GM23338 (cell line): Measurements from ENCODE around the gene FN1.

Source experiments
- CREB1 ChIP-seq: fragments of 250-450 bp; sonication (Bioruptor Pico); IDR thresholded peaks from 2 replicates; pipeline ENCODE4 v1.5.0; 2020; ENCODE audit warnings: low read depth, mild to moderate bottlenecking, moderate library complexity
- CTCF ChIP-seq, 2 experiments: fragments of 200-600 bp in 1 of 2; sonication (generic) in 1 of 2; conservative IDR thresholded peaks; 2 replicates each; pipeline versions ENCODE4 v1.5.1 to v1.6.1; 2016 to 2017; ENCODE audit warnings: antibody characterized with exemption in 2 of 2, low read depth in 2 of 2, mild to moderate bottlenecking in 2 of 2, moderate library complexity in 1 of 2
- ETS1 ChIP-seq: IDR thresholded peaks from 2 replicates; pipeline ENCODE4 v1.6.1; 2016; ENCODE audit warnings: antibody characterized with exemption
- EZH2 ChIP-seq: fragments of 200-600 bp; sonication (generic); IDR thresholded peaks from one replicate; pipeline ENCODE4 v1.8.0; 2017; ENCODE audit warnings: antibody characterized with exemption, mild to moderate bottlenecking, low read depth; ENCODE audit not compliant: unreplicated experiment
- EZH2phosphoT487 ChIP-seq: fragments of 200-600 bp; sonication (generic); IDR thresholded peaks from one replicate; pipeline ENCODE4 v1.8.1; 2018; ENCODE audit warnings: antibody characterized with exemption; ENCODE audit not compliant: unreplicated experiment
- JUNB ChIP-seq: IDR thresholded peaks from one replicate; pipeline ENCODE4 v1.6.1; 2016; ENCODE audit warnings: antibody characterized with exemption; ENCODE audit not compliant: unreplicated experiment
- NANOG ChIP-seq: IDR thresholded peaks from 2 replicates; pipeline ENCODE4 v1.6.1; 2016; ENCODE audit warnings: antibody characterized with exemption, borderline replicate concordance
- POLR2AphosphoS5 ChIP-seq: IDR thresholded peaks from 2 replicates; pipeline ENCODE4 v1.6.1; 2016; ENCODE audit warnings: antibody characterized with exemption, low read depth
- REST ChIP-seq: IDR thresholded peaks from one replicate; pipeline ENCODE4 v1.6.1; 2018; ENCODE audit warnings: antibody characterized with exemption; ENCODE audit not compliant: unreplicated experiment
- ZNF114 ChIP-seq: fragments of 250-450 bp; sonication (Bioruptor Pico); IDR thresholded peaks from 2 replicates; pipeline ENCODE4 v1.5.0; 2020; ENCODE audit warnings: mild to moderate bottlenecking, moderate library complexity
- ZNF331 ChIP-seq: fragments of 250-450 bp; sonication (Bioruptor Pico); IDR thresholded peaks from 2 replicates; pipeline ENCODE4 v1.5.0; 2020; ENCODE audit warnings: low read depth, mild to moderate bottlenecking, moderate library complexity
- TF ChIP-seq, protein P1 (sequence below): fragments of 250-450 bp; sonication (Bioruptor Pico); IDR thresholded peaks from 2 replicates; pipeline ENCODE4 v1.5.0; 2020; ENCODE audit warnings: mild to moderate bottlenecking, moderate library complexity

GRCh38 chr2:215319500-215319899 lies 116.4 kb downstream of the FN1 start:
- no peak for TF ChIP-seq CTCF (conservative IDR thresholded peaks at IDR 0.05; ENCODE audit: low read depth in 2 of 2)
- TF ChIP-seq POLR2AphosphoS5: no peak
- no peak for TF ChIP-seq NANOG
- TF ChIP-seq, protein P1, sequence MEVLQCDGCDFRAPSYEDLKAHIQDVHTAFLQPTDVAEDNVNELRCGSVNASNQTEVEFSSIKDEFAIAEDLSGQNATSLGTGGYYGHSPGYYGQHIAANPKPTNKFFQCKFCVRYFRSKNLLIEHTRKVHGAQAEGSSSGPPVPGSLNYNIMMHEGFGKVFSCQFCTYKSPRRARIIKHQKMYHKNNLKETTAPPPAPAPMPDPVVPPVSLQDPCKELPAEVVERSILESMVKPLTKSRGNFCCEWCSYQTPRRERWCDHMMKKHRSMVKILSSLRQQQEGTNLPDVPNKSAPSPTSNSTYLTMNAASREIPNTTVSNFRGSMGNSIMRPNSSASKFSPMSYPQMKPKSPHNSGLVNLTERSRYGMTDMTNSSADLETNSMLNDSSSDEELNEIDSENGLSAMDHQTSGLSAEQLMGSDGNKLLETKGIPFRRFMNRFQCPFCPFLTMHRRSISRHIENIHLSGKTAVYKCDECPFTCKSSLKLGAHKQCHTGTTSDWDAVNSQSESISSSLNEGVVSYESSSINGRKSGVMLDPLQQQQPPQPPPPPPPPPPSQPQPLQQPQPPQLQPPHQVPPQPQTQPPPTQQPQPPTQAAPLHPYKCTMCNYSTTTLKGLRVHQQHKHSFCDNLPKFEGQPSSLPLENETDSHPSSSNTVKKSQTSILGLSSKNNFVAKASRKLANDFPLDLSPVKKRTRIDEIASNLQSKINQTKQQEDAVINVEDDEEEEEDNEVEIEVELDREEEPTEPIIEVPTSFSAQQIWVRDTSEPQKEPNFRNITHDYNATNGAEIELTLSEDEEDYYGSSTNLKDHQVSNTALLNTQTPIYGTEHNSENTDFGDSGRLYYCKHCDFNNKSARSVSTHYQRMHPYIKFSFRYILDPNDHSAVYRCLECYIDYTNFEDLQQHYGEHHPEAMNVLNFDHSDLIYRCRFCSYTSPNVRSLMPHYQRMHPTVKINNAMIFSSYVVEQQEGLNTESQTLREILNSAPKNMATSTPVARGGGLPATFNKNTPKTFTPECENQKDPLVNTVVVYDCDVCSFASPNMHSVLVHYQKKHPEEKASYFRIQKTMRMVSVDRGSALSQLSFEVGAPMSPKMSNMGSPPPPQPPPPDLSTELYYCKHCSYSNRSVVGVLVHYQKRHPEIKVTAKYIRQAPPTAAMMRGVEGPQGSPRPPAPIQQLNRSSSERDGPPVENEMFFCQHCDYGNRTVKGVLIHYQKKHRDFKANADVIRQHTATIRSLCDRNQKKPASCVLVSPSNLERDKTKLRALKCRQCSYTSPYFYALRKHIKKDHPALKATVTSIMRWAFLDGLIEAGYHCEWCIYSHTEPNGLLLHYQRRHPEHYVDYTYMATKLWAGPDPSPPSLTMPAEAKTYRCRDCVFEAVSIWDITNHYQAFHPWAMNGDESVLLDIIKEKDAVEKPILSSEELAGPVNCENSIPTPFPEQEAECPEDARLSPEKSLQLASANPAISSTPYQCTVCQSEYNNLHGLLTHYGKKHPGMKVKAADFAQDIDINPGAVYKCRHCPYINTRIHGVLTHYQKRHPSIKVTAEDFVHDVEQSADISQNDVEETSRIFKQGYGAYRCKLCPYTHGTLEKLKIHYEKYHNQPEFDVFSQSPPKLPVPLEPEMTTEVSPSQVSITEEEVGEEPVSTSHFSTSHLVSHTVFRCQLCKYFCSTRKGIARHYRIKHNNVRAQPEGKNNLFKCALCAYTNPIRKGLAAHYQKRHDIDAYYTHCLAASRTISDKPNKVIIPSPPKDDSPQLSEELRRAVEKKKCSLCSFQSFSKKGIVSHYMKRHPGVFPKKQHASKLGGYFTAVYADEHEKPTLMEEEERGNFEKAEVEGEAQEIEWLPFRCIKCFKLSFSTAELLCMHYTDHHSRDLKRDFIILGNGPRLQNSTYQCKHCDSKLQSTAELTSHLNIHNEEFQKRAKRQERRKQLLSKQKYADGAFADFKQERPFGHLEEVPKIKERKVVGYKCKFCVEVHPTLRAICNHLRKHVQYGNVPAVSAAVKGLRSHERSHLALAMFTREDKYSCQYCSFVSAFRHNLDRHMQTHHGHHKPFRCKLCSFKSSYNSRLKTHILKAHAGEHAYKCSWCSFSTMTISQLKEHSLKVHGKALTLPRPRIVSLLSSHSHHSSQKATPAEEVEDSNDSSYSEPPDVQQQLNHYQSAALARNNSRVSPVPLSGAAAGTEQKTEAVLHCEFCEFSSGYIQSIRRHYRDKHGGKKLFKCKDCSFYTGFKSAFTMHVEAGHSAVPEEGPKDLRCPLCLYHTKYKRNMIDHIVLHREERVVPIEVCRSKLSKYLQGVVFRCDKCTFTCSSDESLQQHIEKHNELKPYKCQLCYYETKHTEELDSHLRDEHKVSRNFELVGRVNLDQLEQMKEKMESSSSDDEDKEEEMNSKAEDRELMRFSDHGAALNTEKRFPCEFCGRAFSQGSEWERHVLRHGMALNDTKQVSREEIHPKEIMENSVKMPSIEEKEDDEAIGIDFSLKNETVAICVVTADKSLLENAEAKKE: no peak
- no peak for TF ChIP-seq CREB1 (CRISPR knock-in tag)
- no peak for TF ChIP-seq EZH2
- TF ChIP-seq ETS1: no peak
- no peak for TF ChIP-seq EZH2phosphoT487
- TF ChIP-seq ZNF331 (CRISPR knock-in tag): no peak
- TF ChIP-seq REST: no peak
- no peak for TF ChIP-seq ZNF114
- TF ChIP-seq JUNB: no peak
